Spleen (tissue), 11 donors: ENCODE data around the gene NSUN5. TPM values are rescaled to one million over a fixed set of nuclear protein-coding genes. Genes with fewer than 3 reads are reported as not detected.
"Not testable (repeated sequence)": the region's sequence is repeated elsewhere in the genome, so short reads cannot be mapped to it uniquely, and the experiment has no call there.

Experiments used
- DNase-seq: peaks from one replicate; pipeline ENCODE4 v3.0.0-alpha.2; 2020
- H3K27ac ChIP-seq, 8 donors: fragments of 200-600 bp; sonication (generic) in 7 of 8; 1 replicate in 4 of 8; 2 replicates in 4 of 8; pipeline versions ENCODE4 v1.5.0 to v1.8.0; 2016 to 2021; ENCODE audit warnings: inconsistent platforms in 4 of 8, mild to moderate bottlenecking in 4 of 8, moderate library complexity in 1 of 8
- H3K27me3 ChIP-seq, 7 donors: fragments of 200-600 bp; sonication (generic) in 6 of 7; replicated peaks in 1 of 7; 1 replicate in 4 of 7; 2 replicates in 3 of 7; pipeline versions ENCODE4 v1.5.0 to v1.8.0; 2016 to 2021; ENCODE audit warnings: inconsistent platforms in 3 of 7, mild to moderate bottlenecking in 1 of 7
- H3K36me3 ChIP-seq, 6 donors: fragments of 200-600 bp; sonication (generic) in 5 of 6; 1 replicate in 4 of 6; 2 replicates in 2 of 6; pipeline versions ENCODE4 v1.5.0 to v1.8.0; 2016 to 2021; ENCODE audit warnings: inconsistent platforms in 2 of 6
- H3K4me1 ChIP-seq, 6 donors: fragments of 200-600 bp; sonication (generic) in 5 of 6; 1 replicate in 3 of 6; 2 replicates in 3 of 6; pipeline versions ENCODE4 v1.5.0 to v1.8.0; 2016 to 2021; ENCODE audit warnings: inconsistent platforms in 3 of 6
- H3K4me3 ChIP-seq, 8 donors: fragments of 200-600 bp; sonication (generic) in 7 of 8; 1 replicate in 4 of 8; 2 replicates in 4 of 8; pipeline versions ENCODE4 v1.5.0 to v1.8.0; 2016 to 2021; ENCODE audit warnings: inconsistent platforms in 4 of 8, mild to moderate bottlenecking in 4 of 8, moderate library complexity in 2 of 8
- H3K9me3 ChIP-seq, 8 donors: fragments of 200-600 bp; sonication (generic) in 7 of 8; 1 replicate in 4 of 8; 2 replicates in 4 of 8; pipeline versions ENCODE4 v1.5.0 to v1.8.0; 2016 to 2021; ENCODE audit warnings: inconsistent platforms in 4 of 8
- CTCF ChIP-seq, 11 experiments: fragments of 200-600 bp in 7 of 11; fragments of 450-650 bp in 4 of 11; sonication (generic) in 4 of 11; IDR thresholded peaks in 8 of 11; conservative IDR thresholded peaks in 3 of 11; 1 replicate in 7 of 11; 2 replicates in 4 of 11; pipeline versions ENCODE4 v1.4.0 to v1.8.0; 2016 to 2021; ENCODE audit warnings: antibody characterized with exemption in 11 of 11, inconsistent platforms in 4 of 11, mild to moderate bottlenecking in 1 of 11
- POLR2A ChIP-seq, 3 donors: fragments of 450-650 bp; IDR thresholded peaks; one replicate each; pipeline ENCODE4 v1.5.1; 2017; ENCODE audit warnings: antibody characterized with exemption in 3 of 3, mild to moderate bottlenecking in 1 of 3
- POLR2AphosphoS5 ChIP-seq, 3 donors: sonication (generic); formaldehyde crosslinking; IDR thresholded peaks; one replicate each; pipeline ENCODE4 v1.5.1; 2017; ENCODE audit warnings: antibody characterized with exemption in 3 of 3
- WGBS, 5 donors: extraction: QIAGEN DNeasy Blood & Tissue Kit in 3 of 5; methylation state at CpG; one replicate each; pipeline versions ENCODE4 v1.1.5 to v1.1.7; 2013 to 2018; 5-methylcytosine and 5-hydroxymethylcytosine counted together
- intact Hi-C: fragments of 100-400 bp; cut with DNase I; formaldehyde crosslinking; loops from one replicate; pipeline ENCODE4 v1.15.0; 2023; ENCODE audit warnings: low total_unique reads
- polyA plus RNA-seq, 3 donors: library from polyadenylated mRNA; stranded (reverse); fragments of 200-250 nt; gene quantifications; one replicate each; pipeline ENCODE4 v1.2.1, GENCODE V29; 2013
- total RNA-seq, 7 donors: library from RNA; depleted of rRNA in 3 of 7; stranded (reverse); fragments of >200 nt in 3 of 7; fragmentation: NEBNext Ultra II Directional in 4 of 7; extraction: Animal tissue kit (Norgen Biotek cat#: 25700) in 4 of 7; gene quantifications; one replicate each; pipeline versions ENCODE4 v1.1.0 to v1.2.1, GENCODE V29; 2016 to 2021
- donor health status: healthy with polysubstance abuse.
- donor health status: DM: no; HTN: no; CAD: no; lungs with moderate emphysema.
- donor health status: DM: no; HTN: no; CAD: no.
- donor health status: Bipolar disorder and iron deficiency.
- donor health status: healthy.
- donor health status: DM: no; HTN: no; CAD: no.
- donor health status: DM: yes; HTN: yes; CAD: no.

The NSUN5 gene
- total and polyA plus RNA-seq, 10 donors = 23.6 to 43.1 (median 30.6) TPM

GRCh38 chr7:73303546-73303945 is 5.1 kb downstream of the NSUN5 start:
- H3K4me3 ChIP-seq = no peak overlapping the region
- DNase-seq = no peak
- H3K27ac ChIP-seq = no peak overlapping the region
- H3K9me3 ChIP-seq = no peaks in the 10 kb centered on the region
- peaks cover 0 to 50% (median 33%) of the 10 kb centered on the region in 6 donors for H3K36me3 ChIP-seq
- TF ChIP-seq POLR2AphosphoS5 (IDR thresholded peaks at IDR 0.05) (no peak), POLR2A (IDR thresholded peaks at IDR 0.05) (no peak), CTCF (IDR thresholded peaks at IDR 0.05 in 8 of 11, conservative IDR thresholded peaks at IDR 0.05 in 3 of 11) (no peak)
- intact Hi-C loops = no loop called here
- H3K27me3 ChIP-seq = no peaks in the 10 kb centered on the region
- WGBS, 5 donors = 91 to 96% (median 92%) methylated on average over 24 to 26 of the region's 26 CpGs
- H3K4me1 ChIP-seq = peaks cover 4 to 52% (median 14%) of the 10 kb centered on the region in 6 donors

- H3K27me3 ChIP-seq, DNase-seq, intact Hi-C loops, H3K4me3 ChIP-seq, H3K9me3 ChIP-seq, H3K27ac ChIP-seq: not testable (repeated sequence)
- 96 to 99% (median 97%) methylated on average over 8 to 10 of the region's 10 CpGs for WGBS, 5 donors
- Histone ChIP-seq H3K36me3 (peaks cover 0 to 50% (median 33%) of the 10 kb centered on the region in 6 donors), H3K4me1 (peaks cover 2 to 45% (median 9%) of the 10 kb centered on the region in 6 donors)
These were observed 5.8 kb downstream of the NSUN5 start for GRCh38 chr7:73302846-73303245.

- H3K4me3 ChIP-seq, H3K27me3 ChIP-seq, H3K9me3 ChIP-seq, intact Hi-C loops, H3K27ac ChIP-seq: not testable (repeated sequence)
- peak; percentile 2 for DNase-seq
- H3K4me1 ChIP-seq = peaks cover 0 to 28% (median 0%) of the 10 kb centered on the region in 6 donors
- peaks cover 0 to 35% (median 29%) of the 10 kb centered on the region in 6 donors for H3K36me3 ChIP-seq
- 88 to 100% (median 95%) methylated on average over 4 to 10 of the region's 14 CpGs; no CpG with 5 or more reads in 1 of the 5 donors for WGBS, 5 donors
These were observed 7.5 kb downstream of the NSUN5 start for GRCh38 chr7:73301108-73301507.

GRCh38 chr7:73299812-73300211 is 8.8 kb downstream of the NSUN5 start:
- intact Hi-C loops = not testable (repeated sequence)

GRCh38 chr7:73297706-73298105 is 10.9 kb downstream of the NSUN5 start:
- H3K36me3 ChIP-seq, intact Hi-C loops, H3K9me3 ChIP-seq, H3K27ac ChIP-seq, H3K4me1 ChIP-seq, H3K4me3 ChIP-seq, H3K27me3 ChIP-seq: not testable (repeated sequence)
- WGBS, 5 donors = 93 to 97% (median 96%) methylated on average over 17 to 27 of the region's 27 CpGs
- DNase-seq = peak; percentile 1

More at GRCh38 chr7:73299812-73300211, 8.8 kb downstream of the NSUN5 start:
- Histone ChIP-seq H3K36me3 (peaks cover 0 to 22% (median 20%) of the 10 kb centered on the region in 6 donors), H3K4me1 (peaks cover 0 to 17% (median 0%) of the 10 kb centered on the region in 6 donors)
- 24 to 42% (median 36%) methylated on average over 5 to 10 of the region's 12 CpGs for WGBS, 5 donors
- H3K9me3 ChIP-seq, H3K4me3 ChIP-seq, H3K27ac ChIP-seq, H3K27me3 ChIP-seq: not testable (repeated sequence)
- DNase-seq = peak; percentile 39

GRCh38 chr7:73297235-73297634 is 11.4 kb downstream of the NSUN5 start:
- H3K9me3 ChIP-seq, H3K27ac ChIP-seq, intact Hi-C loops, H3K27me3 ChIP-seq, H3K4me1 ChIP-seq, DNase-seq, H3K4me3 ChIP-seq, H3K36me3 ChIP-seq: not testable (repeated sequence)
- no CpG with 5 or more reads among the region's 13 CpGs for WGBS, 5 donors

GRCh38 chr7:73277210-73277609 is 31.4 kb downstream of the NSUN5 start:
- intact Hi-C loops, H3K9me3 ChIP-seq, H3K4me3 ChIP-seq, H3K27me3 ChIP-seq, H3K27ac ChIP-seq, DNase-seq, H3K36me3 ChIP-seq, H3K4me1 ChIP-seq: not testable (repeated sequence)
- 73 to 100% (median 93%) methylated on average over 1 to 4 of the region's 5 CpGs for WGBS, 5 donors

GRCh38 chr7:73267813-73268212 is 40.8 kb downstream of the NSUN5 start:
- WGBS, 5 donors = 62 to 90% (median 74%) methylated on average over 1 to 4 of the region's 4 CpGs
- H3K36me3 ChIP-seq, DNase-seq, H3K4me3 ChIP-seq, H3K27me3 ChIP-seq, H3K4me1 ChIP-seq, intact Hi-C loops, H3K9me3 ChIP-seq, H3K27ac ChIP-seq: not testable (repeated sequence)

- H3K27ac ChIP-seq, intact Hi-C loops, H3K4me1 ChIP-seq, H3K9me3 ChIP-seq, DNase-seq, H3K27me3 ChIP-seq, H3K4me3 ChIP-seq, H3K36me3 ChIP-seq: not testable (repeated sequence)
- no CpG with 5 or more reads among the region's 22 CpGs for WGBS, 5 donors
These were observed 41.8 kb downstream of the NSUN5 start for GRCh38 chr7:73266719-73267368.

- H3K4me3 ChIP-seq, H3K27ac ChIP-seq: not testable (repeated sequence)
- WGBS, 5 donors = 0% methylated on average over 1 of the region's 2 CpGs; no CpG with 5 or more reads in 2 of the 5 donors
These were observed 46.2 kb downstream of the NSUN5 start for GRCh38 chr7:73262416-73262815.

More at GRCh38 chr7:73262416-73262815, 46.2 kb downstream of the NSUN5 start:
- intact Hi-C loops, H3K27me3 ChIP-seq, H3K4me1 ChIP-seq, H3K36me3 ChIP-seq, H3K9me3 ChIP-seq: not testable (repeated sequence)
- peak; percentile 64 for DNase-seq
